NCI-H1694 treated with DMSO at 0.1 percent for 48 hours (cell line): ENCODE results near the gene ETS2.

Experiments
- DNase-seq: peaks from one replicate; lab custom pipeline; 2025; lab: John Stamatoyannopoulos, UW

The ETS2 gene

GRCh38 chr21:38777531-38777930 lies 28.2 kb upstream of the ETS2 start:
- DNase-seq: no peak

- DNase-seq: no peak
Observed at GRCh38 chr21:38780879-38781278, 24.9 kb upstream of the ETS2 start.

GRCh38 chr21:38784458-38785266 lies 21.1 kb upstream of the ETS2 start:
- DNase-seq: no peak

- DNase-seq: no peak
Observed at GRCh38 chr21:38785483-38785882, 20.2 kb upstream of the ETS2 start.

GRCh38 chr21:38787016-38787415 lies 18.7 kb upstream of the ETS2 start:
- no peak for DNase-seq

- no peak for DNase-seq
Observed at GRCh38 chr21:38787461-38788274, 18.1 kb upstream of the ETS2 start.

GRCh38 chr21:38788275-38788905 lies 17.3 kb upstream of the ETS2 start:
- DNase-seq: no peak

GRCh38 chr21:38789275-38789674 lies 16.5 kb upstream of the ETS2 start:
- no peak for DNase-seq

GRCh38 chr21:38790059-38790458 lies 15.7 kb upstream of the ETS2 start:
- no peak for DNase-seq

- DNase-seq: no peak
Observed at GRCh38 chr21:38790961-38791360, 14.8 kb upstream of the ETS2 start.

GRCh38 chr21:38792676-38793459 lies 12.9 kb upstream of the ETS2 start:
- DNase-seq: no peak

GRCh38 chr21:38793926-38794713 lies 11.6 kb upstream of the ETS2 start:
- no peak for DNase-seq

- DNase-seq: no peak
Observed at GRCh38 chr21:38794978-38795377, 10.8 kb upstream of the ETS2 start.

GRCh38 chr21:38795475-38795874 lies 10.3 kb upstream of the ETS2 start:
- DNase-seq: no peak

- DNase-seq: no peak
Observed at GRCh38 chr21:38796424-38796823, 9.3 kb upstream of the ETS2 start.

GRCh38 chr21:38797470-38797869 lies 8.3 kb upstream of the ETS2 start:
- DNase-seq: no peak

- DNase-seq: no peak
Observed at GRCh38 chr21:38798081-38798480, 7.6 kb upstream of the ETS2 start.

GRCh38 chr21:38798481-38798882 lies 7.2 kb upstream of the ETS2 start:
- no peak for DNase-seq

- DNase-seq: no peak
Observed at GRCh38 chr21:38800046-38800758, 5.5 kb upstream of the ETS2 start.

- no peak for DNase-seq
Observed at GRCh38 chr21:38800924-38801744, 4.6 kb upstream of the ETS2 start.
